T-helper 17 cell (primary cell): Measurements from ENCODE around the gene NOS3. TPM values are rescaled to one million over a fixed set of nuclear protein-coding genes. Genes with fewer than 3 reads are reported as not detected.
A peak's percentile ranks its signal among the peaks of the same experiment; 100 is the strongest.

Source experiments
- ATAC-seq: fragments of 150-1000 bp; cut with Tn5 transposase; 2 replicates; pipeline ENCODE4 v1.10.0; 2021; ENCODE audit warnings: mild to moderate bottlenecking, moderate library complexity
- DNase-seq, 3 donors: peaks; one replicate each; pipeline versions ENCODE4 v3.0.0 to v3.0.0-alpha.2; 2020 to 2021
- H3K9me3 ChIP-seq: one replicate; pipeline ENCODE4 v1.7.0; 2013; ENCODE audit warnings: low read length, mild to moderate bottlenecking; ENCODE audit not compliant: control insufficient read depth, poor library complexity, severe bottlenecking
- H3K27ac Mint-ChIP-seq: one replicate; pipeline ENCODE4 v1.8.0; 2022; ENCODE audit warnings: mild to moderate bottlenecking, moderate library complexity, mixed read lengths
- H3K27me3 Mint-ChIP-seq: one replicate; pipeline ENCODE4 v1.8.0; 2022; ENCODE audit warnings: mixed read lengths
- H3K36me3 Mint-ChIP-seq: one replicate; pipeline ENCODE4 v1.8.0; 2022; ENCODE audit warnings: low read depth, mixed read lengths
- H3K4me1 Mint-ChIP-seq: one replicate; pipeline ENCODE4 v1.8.0; 2022; ENCODE audit warnings: mild to moderate bottlenecking, mixed read lengths
- H3K4me3 Mint-ChIP-seq: one replicate; pipeline ENCODE4 v1.8.0; 2022; ENCODE audit warnings: mild to moderate bottlenecking, moderate library complexity, mixed read lengths
- total RNA-seq, 4 donors: library from RNA in 2 of 4; stranded (reverse) in 2 of 4; gene quantifications; one replicate each; pipeline ENCODE4 v1.2.3 and lab custom pipeline; 2022 to 2026

NOS3 gene
- total RNA-seq, 2 donors from 2014 or later: 9.4 to 9.6 TPM

DNA sequence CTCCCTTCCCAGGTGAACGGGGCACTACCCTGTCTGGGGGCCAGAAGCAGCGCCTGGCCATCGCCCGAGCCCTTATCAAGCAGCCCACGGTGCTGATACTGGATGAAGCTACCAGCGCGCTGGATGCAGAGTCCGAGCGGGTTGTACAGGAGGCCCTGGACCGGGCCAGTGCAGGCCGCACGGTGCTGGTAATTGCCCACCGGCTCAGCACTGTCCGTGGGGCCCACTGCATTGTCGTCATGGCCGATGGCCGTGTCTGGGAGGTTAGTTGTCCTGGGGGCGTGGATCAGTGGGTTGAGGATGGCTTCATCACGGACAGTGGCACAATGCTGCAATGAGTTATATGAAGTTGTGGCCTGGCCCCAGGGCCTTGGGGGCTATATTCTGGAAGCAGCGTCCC is 53.1 kb downstream of the NOS3 start:
- Mint-ChIP-seq H3K4me3 (no peak overlapping the region), H3K36me3 (no peaks in the 10 kb centered on the region), H3K4me1 (peaks cover 10% of the 10 kb centered on the region), H3K27ac (peak overlapping the region; percentile 34), H3K27me3 (no peaks in the 10 kb centered on the region)
- no peaks in the 10 kb centered on the region for H3K9me3 ChIP-seq
- no peak for ATAC-seq
- no peak for DNase-seq

DNA sequence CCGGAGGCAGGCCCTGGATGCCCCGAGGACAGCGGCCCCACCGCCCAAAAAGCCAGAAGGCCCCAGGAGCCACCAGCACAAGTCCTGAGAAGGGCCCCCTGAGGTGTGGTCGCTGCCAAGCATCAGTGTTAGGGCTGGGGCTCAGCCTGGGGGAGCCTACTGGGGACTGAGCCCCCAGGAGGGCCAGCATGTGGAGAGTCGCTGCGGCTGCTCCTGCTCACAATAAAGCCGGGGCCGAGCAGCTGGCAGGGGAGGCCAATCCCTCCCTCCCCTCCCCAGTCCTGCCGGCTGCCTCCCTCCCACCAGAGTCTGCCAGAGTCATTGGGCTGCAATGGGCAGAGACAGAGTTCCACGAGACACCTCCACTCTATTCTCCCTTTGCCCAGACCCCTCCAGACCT is 54.4 kb downstream of the NOS3 start:
- Mint-ChIP-seq H3K36me3 (no peaks in the 10 kb centered on the region), H3K27ac (no peak overlapping the region), H3K27me3 (no peaks in the 10 kb centered on the region), H3K4me1 (peaks cover 2% of the 10 kb centered on the region), H3K4me3 (no peak overlapping the region)
- H3K9me3 ChIP-seq: no peaks in the 10 kb centered on the region
- DNase-seq: no peak
- no peak for ATAC-seq

DNA sequence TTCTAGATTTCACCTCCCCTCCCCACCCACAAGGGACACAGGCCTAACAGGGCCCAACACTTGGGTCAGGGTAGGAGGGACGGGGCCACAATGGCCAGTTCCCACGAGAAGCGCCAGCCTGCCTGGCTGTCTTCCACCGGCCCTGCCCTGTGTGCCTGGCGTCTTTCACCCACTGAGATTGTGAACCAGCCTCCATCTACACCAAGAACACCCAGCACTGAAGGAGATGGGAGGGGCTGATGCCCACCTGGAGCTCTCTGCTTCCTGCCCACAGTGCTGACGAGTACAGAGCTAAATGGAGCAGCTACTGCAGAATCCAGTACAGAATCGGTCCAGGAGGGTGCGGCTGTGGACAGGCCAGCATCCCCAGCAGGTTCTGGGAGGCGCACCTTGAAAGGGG is 55.1 kb downstream of the NOS3 start:
- ATAC-seq (no peak), DNase-seq (no peak)
- H3K9me3 ChIP-seq: no peaks in the 10 kb centered on the region
- Mint-ChIP-seq H3K4me3 (no peak overlapping the region), H3K27ac (no peak overlapping the region), H3K27me3 (no peaks in the 10 kb centered on the region), H3K4me1 (peaks cover 2% of the 10 kb centered on the region), H3K36me3 (no peaks in the 10 kb centered on the region)

DNA sequence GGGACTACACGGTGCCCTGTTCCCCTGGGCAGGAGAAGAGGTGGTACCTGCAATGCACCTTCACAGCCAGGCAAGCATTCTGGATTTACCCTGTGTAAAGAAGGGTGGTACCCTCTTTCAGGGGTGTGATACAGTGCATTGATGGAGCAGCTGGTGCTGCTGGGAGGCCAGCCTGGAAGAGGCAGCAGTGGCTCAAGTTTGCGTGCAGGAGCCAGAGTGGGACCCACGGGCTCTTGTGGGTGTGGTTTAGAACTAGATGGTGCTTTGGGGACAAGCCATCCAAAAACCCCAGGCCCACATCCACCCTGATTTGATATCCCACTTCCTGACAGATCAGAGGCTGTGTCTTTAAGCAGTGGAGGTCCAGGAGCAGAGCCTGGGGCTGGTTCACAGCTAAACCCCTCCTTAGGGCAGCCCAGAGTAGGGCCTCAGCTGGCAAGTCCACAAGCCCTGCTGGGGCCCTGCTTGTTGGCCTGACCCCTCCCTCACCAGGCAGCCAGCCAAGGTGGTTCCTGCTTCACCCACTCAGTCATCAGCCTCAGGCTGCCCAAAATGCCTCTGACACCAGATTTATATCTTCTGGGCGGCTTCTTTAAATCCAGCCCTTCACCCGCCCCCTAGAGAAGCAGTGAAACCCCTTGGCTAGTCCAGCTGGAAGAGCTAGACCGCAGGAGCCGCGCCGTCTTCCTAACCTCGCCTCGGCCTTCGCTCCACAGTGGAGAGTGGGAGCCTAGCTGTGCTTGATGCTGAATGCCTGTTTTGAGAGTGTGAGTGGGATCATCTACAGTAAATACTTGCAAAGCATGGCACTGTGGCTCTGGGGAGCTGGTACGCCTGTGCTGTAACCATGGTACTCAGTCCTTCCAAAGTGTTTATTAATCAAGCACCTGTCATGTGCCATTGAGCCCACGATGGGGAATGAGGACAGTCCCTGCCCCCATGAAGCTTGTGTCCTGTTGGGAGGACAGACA is 56.1 kb downstream of the NOS3 start:
- DNase-seq (no peak), ATAC-seq (no peak)
- Mint-ChIP-seq H3K4me1 (peaks cover 4% of the 10 kb centered on the region), H3K4me3 (no peak overlapping the region), H3K27me3 (no peaks in the 10 kb centered on the region), H3K36me3 (no peaks in the 10 kb centered on the region), H3K27ac (no peak overlapping the region)
- H3K9me3 ChIP-seq: no peaks in the 10 kb centered on the region

DNA sequence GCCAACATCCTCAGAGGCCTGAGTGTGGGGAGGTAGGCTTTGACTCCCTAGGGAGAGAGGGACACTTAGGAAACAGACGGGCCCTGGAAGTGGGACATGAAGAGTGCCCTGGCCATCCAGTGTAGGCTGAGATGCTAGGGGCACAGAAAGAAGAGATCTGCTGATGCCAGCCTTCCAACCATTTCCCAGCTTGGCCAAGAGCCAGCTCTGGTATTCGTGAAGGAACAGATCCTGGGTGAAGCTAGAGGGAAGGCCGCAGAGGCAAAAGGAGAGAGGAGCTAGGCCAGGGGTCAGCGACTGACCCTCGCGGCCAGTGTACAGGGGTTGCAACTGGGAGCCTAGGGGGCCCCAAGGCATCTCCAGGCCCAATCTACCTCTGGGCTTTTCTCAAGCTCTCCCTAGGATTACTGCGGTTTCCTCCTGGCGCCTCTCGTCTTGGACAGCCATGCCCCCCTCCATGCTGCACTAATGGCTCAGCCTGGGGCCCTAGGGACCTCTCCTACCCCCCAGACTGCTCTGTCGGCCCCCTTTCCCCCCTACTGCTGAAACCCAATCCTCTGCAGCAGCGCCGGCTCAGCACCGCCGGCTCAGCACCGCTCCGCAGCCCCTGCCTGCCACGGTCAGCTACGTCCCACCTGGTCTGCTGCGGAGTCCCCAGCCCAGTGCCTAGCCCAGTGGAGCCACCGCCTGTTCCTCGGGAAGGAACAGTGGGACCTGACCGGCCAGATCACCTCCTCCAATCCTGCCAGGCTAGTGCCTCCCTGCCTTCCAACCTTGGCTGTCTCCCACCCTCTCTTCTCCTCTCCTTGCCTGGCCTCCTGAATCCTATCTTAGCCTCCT is 57.4 kb downstream of the NOS3 start, which contains the start of gene ASIC3:
Gene ASIC3, plus strand, starts transcription at position 556 of the 840 bp plus-strand sequence. CDS start 355 bp downstream, outside the sequence.
- Mint-ChIP-seq H3K27me3 (peaks cover 5% of the 10 kb centered on the region), H3K27ac (no peak within 1 kb of the TSS), H3K4me3 (no peak within 1 kb of the TSS), H3K36me3 (no peaks in the 10 kb centered on the region), H3K4me1 (peaks cover 10% of the 10 kb centered on the region)
- no peak for DNase-seq
- no peaks in the 10 kb centered on the region for H3K9me3 ChIP-seq
- ATAC-seq: no peak

DNA sequence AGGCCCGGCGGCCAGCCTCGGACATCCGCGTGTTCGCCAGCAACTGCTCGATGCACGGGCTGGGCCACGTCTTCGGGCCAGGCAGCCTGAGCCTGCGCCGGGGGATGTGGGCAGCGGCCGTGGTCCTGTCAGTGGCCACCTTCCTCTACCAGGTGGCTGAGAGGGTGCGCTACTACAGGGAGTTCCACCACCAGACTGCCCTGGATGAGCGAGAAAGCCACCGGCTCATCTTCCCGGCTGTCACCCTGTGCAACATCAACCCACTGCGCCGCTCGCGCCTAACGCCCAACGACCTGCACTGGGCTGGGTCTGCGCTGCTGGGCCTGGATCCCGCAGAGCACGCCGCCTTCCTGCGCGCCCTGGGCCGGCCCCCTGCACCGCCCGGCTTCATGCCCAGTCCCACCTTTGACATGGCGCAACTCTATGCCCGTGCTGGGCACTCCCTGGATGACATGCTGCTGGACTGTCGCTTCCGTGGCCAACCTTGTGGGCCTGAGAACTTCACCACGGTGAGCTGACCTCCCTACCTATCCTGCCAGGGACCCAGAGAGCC is 58.2 kb downstream of the NOS3 start:
- H3K4me3 Mint-ChIP-seq: no peak overlapping the region
- DNase-seq (no peak), ATAC-seq (no peak)
- H3K4me1 Mint-ChIP-seq: peaks cover 13% of the 10 kb centered on the region
- no peaks in the 10 kb centered on the region for H3K36me3 Mint-ChIP-seq
- no peaks in the 10 kb centered on the region for H3K9me3 ChIP-seq
- H3K27me3 Mint-ChIP-seq: peaks cover 5% of the 10 kb centered on the region
- H3K27ac Mint-ChIP-seq: no peak overlapping the region

DNA sequence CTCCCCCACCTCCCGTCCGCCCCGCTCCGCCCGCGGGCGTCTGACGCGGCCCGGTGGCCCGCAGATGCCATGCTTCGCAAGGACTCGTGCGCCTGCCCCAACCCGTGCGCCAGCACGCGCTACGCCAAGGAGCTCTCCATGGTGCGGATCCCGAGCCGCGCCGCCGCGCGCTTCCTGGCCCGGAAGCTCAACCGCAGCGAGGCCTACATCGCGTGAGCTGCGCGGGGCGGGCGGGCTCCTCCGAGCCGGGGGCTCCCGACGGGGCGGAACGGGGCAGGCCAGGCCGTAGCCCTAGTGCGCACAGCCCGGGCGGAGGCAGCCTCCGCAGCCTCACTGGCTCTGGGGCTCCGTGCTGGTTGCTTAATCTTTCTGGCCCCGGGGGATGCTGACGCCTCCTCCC is 60.3 kb downstream of the NOS3 start:
- no peaks in the 10 kb centered on the region for H3K9me3 ChIP-seq
- peak; percentile 89 for ATAC-seq
- Mint-ChIP-seq H3K27me3 (peaks cover 5% of the 10 kb centered on the region), H3K27ac (no peak overlapping the region), H3K36me3 (no peaks in the 10 kb centered on the region), H3K4me1 (peaks cover 16% of the 10 kb centered on the region), H3K4me3 (no peak overlapping the region)
- peak; percentile 30 to 49 (median 40) for DNase-seq

DNA sequence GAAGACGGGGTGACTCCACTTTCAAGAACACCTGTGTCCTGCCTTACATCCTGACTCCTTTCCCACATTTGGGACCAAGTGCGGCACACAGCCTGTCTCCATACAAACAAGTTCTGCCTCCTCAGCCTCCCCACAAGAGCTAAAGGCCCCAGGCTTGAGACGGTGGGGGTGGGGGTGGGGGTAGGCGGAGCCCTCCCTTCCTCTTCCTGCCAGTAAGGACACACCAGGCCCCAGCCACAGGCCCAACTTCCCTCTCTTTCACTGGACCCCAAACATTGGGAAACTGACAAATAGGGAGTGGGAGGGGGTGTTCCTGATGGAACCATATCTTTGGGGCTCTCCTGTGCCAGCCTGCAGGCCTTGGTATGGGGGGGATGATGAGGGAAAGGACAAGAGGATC is 62.3 kb downstream of the NOS3 start:
- H3K4me1 Mint-ChIP-seq: peaks cover 23% of the 10 kb centered on the region
- no peak overlapping the region for H3K27ac Mint-ChIP-seq
- no peak for ATAC-seq
- peaks cover 5% of the 10 kb centered on the region for H3K27me3 Mint-ChIP-seq
- no peaks in the 10 kb centered on the region for H3K36me3 Mint-ChIP-seq
- DNase-seq: no peak
- H3K4me3 Mint-ChIP-seq: no peak overlapping the region
- no peaks in the 10 kb centered on the region for H3K9me3 ChIP-seq

DNA sequence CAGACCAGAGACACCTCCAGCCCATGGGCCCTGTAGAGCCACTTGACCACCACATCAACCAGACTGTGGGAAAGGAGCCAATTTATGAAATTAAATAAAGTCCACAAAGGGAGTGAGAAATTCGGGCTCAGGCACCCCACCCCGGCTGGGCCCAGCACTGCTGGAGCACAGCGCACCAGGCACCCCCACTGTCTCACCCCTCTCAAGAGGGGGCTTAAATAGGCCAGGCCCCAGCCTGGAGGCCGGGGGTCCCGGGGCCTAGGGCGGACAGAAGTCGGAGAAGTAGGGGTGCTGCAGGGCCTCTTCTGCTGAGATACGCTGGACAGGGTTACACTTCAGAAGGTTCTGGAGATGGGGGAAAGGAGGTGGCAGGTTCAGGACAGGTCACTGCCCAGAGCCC is 62.9 kb downstream of the NOS3 start:
- Mint-ChIP-seq H3K27ac (no peak overlapping the region), H3K27me3 (peaks cover 5% of the 10 kb centered on the region), H3K4me1 (peaks cover 27% of the 10 kb centered on the region), H3K36me3 (no peaks in the 10 kb centered on the region), H3K4me3 (no peak overlapping the region)
- DNase-seq: no peak
- no peaks in the 10 kb centered on the region for H3K9me3 ChIP-seq
- ATAC-seq: no peak

DNA sequence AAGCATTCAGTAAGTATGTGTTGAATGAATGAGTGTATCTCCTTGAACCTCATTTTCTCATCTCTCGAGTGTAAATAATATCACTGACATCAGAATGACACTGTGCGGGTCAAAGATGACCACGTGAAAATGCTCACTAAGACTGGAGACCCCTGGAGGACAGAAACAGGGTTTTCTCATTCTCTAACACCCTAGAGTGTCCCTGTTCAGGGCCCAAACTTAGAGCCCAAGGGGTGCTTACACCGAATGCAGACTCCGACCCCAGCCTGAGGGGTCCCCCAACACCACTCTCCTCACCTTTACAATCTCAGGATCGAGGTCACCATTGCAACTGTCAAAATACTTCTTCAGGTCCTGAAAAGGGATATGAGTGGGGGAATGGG is 65.5 kb downstream of the NOS3 start:
- H3K36me3 Mint-ChIP-seq: no peaks in the 10 kb centered on the region
- peak overlapping the region; percentile 96 for H3K4me3 Mint-ChIP-seq
- H3K9me3 ChIP-seq: no peaks in the 10 kb centered on the region
- no peak for ATAC-seq
- peaks cover 32% of the 10 kb centered on the region for H3K4me1 Mint-ChIP-seq
- peaks cover 5% of the 10 kb centered on the region for H3K27me3 Mint-ChIP-seq
- no peak overlapping the region for H3K27ac Mint-ChIP-seq
- DNase-seq: no peak

DNA sequence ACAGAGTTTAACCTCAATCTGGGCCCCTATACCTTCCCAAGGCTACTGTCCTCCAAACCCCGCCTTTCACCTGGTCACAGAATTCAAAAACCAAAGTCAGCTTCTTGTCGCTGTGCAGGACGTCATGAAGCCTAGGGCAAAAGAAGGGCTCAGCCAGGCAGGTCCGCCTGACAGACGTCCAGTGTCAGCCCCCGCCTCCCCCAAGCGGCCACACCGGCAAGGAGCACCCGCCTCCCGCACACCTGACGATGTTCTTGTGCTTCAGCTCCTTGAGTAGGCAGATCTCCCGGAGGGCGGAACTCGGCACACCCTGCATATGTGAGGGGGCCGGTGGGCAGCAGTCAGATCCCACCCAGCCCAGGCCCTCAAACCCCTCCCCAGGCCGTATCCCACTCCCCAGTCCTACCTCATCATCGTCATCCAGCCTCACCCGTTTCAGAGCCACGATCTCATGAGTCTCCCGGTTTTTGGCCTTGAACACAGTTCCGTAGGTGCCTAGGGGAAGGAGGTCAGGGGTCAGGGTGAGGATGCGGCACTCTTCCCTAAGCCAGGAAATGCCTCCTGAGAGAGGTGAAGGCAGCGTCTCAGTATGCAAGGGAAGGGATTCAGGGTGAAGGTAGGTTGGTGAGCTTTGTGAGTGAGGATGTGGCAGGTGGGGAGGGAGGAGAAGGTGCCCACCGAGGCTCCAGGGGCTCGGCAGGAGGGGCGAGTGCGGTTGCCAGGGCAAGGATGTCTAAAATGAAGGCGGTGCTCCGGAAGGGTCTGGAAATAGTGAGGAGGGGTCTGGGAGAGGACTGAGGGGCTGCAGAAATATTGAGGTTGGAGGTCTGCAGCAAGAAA is 66.1 kb downstream of the NOS3 start:
- DNase-seq (no peak), ATAC-seq (no peak)
- H3K27ac Mint-ChIP-seq: peak overlapping the region; percentile 89
- H3K9me3 ChIP-seq: no peaks in the 10 kb centered on the region
- H3K36me3 Mint-ChIP-seq: no peaks in the 10 kb centered on the region
- H3K4me3 Mint-ChIP-seq: peak overlapping the region; percentile 96
- H3K4me1 Mint-ChIP-seq: peaks cover 36% of the 10 kb centered on the region
- peaks cover 5% of the 10 kb centered on the region for H3K27me3 Mint-ChIP-seq

DNA sequence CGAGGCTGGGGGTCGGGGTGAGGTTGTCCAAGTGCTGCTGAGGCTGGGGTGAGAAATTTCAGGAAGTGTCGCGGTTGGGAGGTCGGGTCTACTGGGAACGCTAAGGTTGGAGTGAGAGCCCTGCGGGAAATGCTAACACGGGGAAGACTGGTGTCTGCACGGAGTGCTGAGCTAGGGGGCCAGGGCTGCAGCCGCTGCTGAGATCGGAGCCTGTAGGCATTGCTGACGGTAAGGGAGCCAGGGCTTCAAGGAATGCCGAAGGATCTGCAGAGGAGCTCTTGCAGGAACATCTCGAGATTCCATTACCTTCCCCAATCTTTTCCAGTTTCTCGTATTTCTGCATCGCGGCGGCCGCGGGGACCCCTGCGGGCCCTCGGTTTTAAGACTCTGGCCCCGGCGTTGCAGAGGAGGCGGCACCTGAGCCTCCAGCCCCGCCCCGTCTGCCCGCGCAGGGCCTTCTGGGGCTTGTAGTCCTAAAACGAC is 66.7 kb downstream of the NOS3 start, which contains the start of gene CDK5:
Gene CDK5, minus strand, starts transcription at position 392 of the 483 bp plus-strand sequence. Its CDS starts 49 bp downstream, at position 343.
- ATAC-seq: peak; percentile 4
- peaks cover 3% of the 10 kb centered on the region for H3K27me3 Mint-ChIP-seq

More for the DNA sequence above, 66.7 kb downstream of the NOS3 start, which contains the start of gene CDK5:
- Mint-ChIP-seq H3K27ac (peak within 1 kb of the TSS; percentile 89), H3K36me3 (no peaks in the 10 kb centered on the region), H3K4me3 (peak within 1 kb of the TSS; percentile 96), H3K4me1 (peaks cover 36% of the 10 kb centered on the region)
- H3K9me3 ChIP-seq: no peaks in the 10 kb centered on the region
- no peak for DNase-seq
